Parathyroid adenoma (tissue), 2 donors: ENCODE results near the gene SUCLG2.

ENCODE experiments used
- H2AFZ ChIP-seq: fragments of 300-600 bp; sonication (generic); one replicate; pipeline ENCODE4 v1.7.0; 2017; ENCODE audit warnings: antibody characterized with exemption, mild to moderate bottlenecking
- H3K27ac ChIP-seq: fragments of 300-600 bp; sonication (generic); one replicate; pipeline ENCODE4 v1.7.0; 2017
- H3K27me3 ChIP-seq: fragments of 300-600 bp; sonication (generic); one replicate; pipeline ENCODE4 v1.7.0; 2017; ENCODE audit warnings: low read length; ENCODE audit not compliant: control insufficient read depth, insufficient read depth
- H3K36me3 ChIP-seq: fragments of 300-600 bp; sonication (generic); one replicate; pipeline ENCODE4 v1.7.0; 2017; ENCODE audit warnings: low read length; ENCODE audit not compliant: control insufficient read depth, insufficient read depth
- H3K4me1 ChIP-seq: fragments of 300-600 bp; sonication (generic); one replicate; pipeline ENCODE4 v1.7.0; 2017; ENCODE audit warnings: control low read depth
- H3K4me2 ChIP-seq: fragments of 300-600 bp; sonication (generic); one replicate; pipeline ENCODE4 v1.7.0; 2017; ENCODE audit warnings: low read length
- H3K4me3 ChIP-seq: fragments of 300-600 bp; sonication (generic); one replicate; pipeline ENCODE4 v1.7.0; 2017; ENCODE audit warnings: low read depth, low read length
- H3K79me2 ChIP-seq: fragments of 300-600 bp; sonication (generic); one replicate; pipeline ENCODE4 v1.7.0; 2017; ENCODE audit warnings: control low read depth
- H3K9ac ChIP-seq: fragments of 300-600 bp; sonication (generic); one replicate; pipeline ENCODE4 v1.7.0; 2017; ENCODE audit warnings: mild to moderate bottlenecking
- H3K9me3 ChIP-seq: fragments of 300-600 bp; sonication (generic); one replicate; pipeline ENCODE4 v1.7.0; 2017; ENCODE audit warnings: low read length; ENCODE audit not compliant: control insufficient read depth
- TF ChIP-seq, protein P1 (sequence below): fragments of 300-600 bp; sonication (generic); IDR thresholded peaks from one replicate; pipeline ENCODE4 v1.7.0; 2017; ENCODE audit warnings: antibody characterized with exemption, mild to moderate bottlenecking
- donor health status: primary hyperparathyroidism.

Gene SUCLG2

DNA sequence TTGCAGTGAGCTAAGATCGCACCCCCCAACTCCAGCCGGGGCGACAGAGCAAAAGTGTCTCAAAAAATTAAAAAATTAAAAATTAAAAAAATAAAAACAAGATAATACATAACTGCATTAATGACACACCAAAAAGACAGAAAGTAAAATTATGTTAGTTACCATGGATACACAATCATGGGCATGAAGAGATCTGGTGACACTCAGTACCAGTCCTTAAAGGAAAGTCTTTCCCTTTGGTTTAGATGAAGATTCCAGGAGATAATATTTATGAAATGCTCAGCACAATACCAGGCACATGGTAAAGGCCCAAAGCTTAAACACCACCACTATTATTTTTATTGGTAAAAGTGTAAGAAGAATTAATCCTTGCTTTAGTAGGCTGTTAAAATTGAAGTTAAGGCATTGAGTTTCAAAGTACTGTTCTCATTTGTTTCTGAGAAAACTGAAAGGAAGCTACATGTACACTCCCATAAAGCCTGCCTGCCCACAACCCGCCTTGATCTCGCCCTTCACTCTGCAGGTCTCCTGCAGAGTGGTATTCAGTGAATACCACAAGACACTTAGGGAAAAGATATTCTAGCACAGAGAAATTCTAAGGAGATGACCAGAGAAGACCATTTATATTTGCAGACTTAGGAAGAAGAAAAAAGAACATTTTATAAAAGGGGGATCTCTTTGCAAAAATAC, 52.3 kb downstream of the SUCLG2 start:
- Histone ChIP-seq H3K4me2 (no peak overlapping the region), H3K9ac (no peak overlapping the region), H2AFZ (no peak overlapping the region), H3K36me3 (no peaks in the 10 kb centered on the region), H3K4me1 (no peaks in the 10 kb centered on the region), H3K4me3 (no peak overlapping the region), H3K27me3 (no peaks in the 10 kb centered on the region), H3K9me3 (no peaks in the 10 kb centered on the region), H3K27ac (no peak overlapping the region), H3K79me2 (peaks cover 6% of the 10 kb centered on the region)
- TF ChIP-seq, protein P1, sequence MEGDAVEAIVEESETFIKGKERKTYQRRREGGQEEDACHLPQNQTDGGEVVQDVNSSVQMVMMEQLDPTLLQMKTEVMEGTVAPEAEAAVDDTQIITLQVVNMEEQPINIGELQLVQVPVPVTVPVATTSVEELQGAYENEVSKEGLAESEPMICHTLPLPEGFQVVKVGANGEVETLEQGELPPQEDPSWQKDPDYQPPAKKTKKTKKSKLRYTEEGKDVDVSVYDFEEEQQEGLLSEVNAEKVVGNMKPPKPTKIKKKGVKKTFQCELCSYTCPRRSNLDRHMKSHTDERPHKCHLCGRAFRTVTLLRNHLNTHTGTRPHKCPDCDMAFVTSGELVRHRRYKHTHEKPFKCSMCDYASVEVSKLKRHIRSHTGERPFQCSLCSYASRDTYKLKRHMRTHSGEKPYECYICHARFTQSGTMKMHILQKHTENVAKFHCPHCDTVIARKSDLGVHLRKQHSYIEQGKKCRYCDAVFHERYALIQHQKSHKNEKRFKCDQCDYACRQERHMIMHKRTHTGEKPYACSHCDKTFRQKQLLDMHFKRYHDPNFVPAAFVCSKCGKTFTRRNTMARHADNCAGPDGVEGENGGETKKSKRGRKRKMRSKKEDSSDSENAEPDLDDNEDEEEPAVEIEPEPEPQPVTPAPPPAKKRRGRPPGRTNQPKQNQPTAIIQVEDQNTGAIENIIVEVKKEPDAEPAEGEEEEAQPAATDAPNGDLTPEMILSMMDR = no peak

DNA sequence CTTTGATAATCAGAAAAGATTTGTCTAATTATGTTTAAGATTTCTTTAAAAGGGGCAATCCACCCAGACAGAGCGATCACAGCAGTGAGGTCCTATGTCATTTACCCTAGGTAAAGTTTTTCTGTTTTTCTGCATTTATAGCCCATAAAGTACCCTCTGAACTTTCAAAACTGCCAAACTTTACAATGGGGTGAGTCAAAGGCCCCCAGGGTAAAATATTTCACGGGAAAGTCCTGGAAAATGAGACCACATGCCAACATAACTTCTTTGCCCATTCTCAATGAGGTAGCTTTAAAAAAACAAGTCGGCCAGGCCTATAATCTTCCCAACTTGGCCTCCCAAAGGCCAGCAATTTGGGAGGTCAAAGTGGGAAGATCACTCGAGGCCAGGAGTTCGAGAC, 53.0 kb downstream of the SUCLG2 start:
- no peaks in the 10 kb centered on the region for H3K9me3 ChIP-seq
- no peaks in the 10 kb centered on the region for H3K36me3 ChIP-seq
- H3K79me2 ChIP-seq = peaks cover 6% of the 10 kb centered on the region
- H3K27ac ChIP-seq = no peak overlapping the region
- H3K9ac ChIP-seq = no peak overlapping the region
- no peaks in the 10 kb centered on the region for H3K4me1 ChIP-seq
- no peak overlapping the region for H3K4me2 ChIP-seq
- TF ChIP-seq, protein P1 = no peak
- no peak overlapping the region for H2AFZ ChIP-seq
- H3K4me3 ChIP-seq = no peak overlapping the region
- no peaks in the 10 kb centered on the region for H3K27me3 ChIP-seq

DNA sequence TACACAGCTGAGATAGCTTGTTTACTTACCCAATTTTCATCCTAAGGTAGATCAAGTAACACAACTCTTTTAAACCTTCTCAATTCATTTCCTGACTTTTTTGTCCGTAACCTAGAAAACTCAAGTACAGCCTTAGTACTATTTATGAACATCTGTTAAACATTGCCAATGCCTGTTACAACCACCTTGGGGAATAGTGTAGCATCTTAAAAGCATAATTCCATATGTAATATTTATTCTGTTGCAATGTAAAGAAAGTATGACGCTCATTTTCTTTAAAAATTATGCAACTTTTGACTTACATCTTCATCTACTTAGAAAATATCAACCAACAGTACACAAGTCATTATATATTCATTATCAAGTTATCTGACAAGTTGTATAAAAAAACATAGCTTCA, 54.6 kb downstream of the SUCLG2 start:
- Histone ChIP-seq H3K27me3 (no peaks in the 10 kb centered on the region), H3K4me1 (no peaks in the 10 kb centered on the region), H3K36me3 (no peaks in the 10 kb centered on the region)

DNA sequence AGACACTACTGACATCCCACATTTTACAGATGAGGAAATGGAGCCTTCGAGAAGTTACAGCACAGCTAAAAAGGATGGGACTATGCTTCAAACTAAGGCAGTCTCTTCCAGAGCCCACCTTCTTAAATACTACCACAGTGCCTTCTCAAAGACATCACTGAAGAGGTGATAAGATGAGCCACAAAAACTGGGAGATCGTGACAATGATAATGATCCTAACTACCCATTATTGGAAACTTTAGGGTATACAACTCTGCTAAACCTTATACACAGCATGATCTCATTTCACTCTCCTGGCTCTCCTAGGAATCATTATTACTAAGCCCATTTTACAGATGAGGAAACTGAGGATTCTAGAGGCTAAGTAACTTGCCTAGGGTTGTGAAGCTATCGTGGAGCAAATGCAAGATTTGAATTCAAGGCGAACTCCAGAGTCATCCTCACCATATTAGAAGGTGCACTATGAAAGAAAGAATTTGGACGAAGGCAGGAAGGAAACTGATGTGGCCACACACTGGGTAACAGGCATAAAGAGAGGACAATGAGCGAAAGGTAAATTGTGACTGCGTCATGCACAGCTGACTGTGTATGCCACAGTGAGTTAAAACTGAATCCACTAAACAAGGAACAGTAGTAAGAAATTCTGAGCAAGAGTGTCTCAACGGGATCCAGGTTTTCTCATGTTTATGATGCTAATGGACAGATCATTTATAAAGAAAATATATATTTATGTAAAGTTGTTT, 55.4 kb downstream of the SUCLG2 start:
- Histone ChIP-seq H3K4me2 (no peak overlapping the region), H3K4me1 (no peaks in the 10 kb centered on the region), H3K9ac (no peak overlapping the region), H3K9me3 (no peaks in the 10 kb centered on the region), H3K79me2 (peaks cover 9% of the 10 kb centered on the region), H3K36me3 (no peaks in the 10 kb centered on the region), H2AFZ (no peak overlapping the region), H3K27me3 (no peaks in the 10 kb centered on the region), H3K27ac (no peak overlapping the region), H3K4me3 (no peak overlapping the region)
- TF ChIP-seq, protein P1 = no peak

More for the DNA sequence above, 54.6 kb downstream of the SUCLG2 start:
- H3K4me2 ChIP-seq = no peak overlapping the region
- no peak overlapping the region for H3K9ac ChIP-seq
- H3K27ac ChIP-seq = no peak overlapping the region
- H3K79me2 ChIP-seq = peaks cover 6% of the 10 kb centered on the region
- no peak overlapping the region for H2AFZ ChIP-seq
- H3K4me3 ChIP-seq = no peak overlapping the region
- H3K9me3 ChIP-seq = no peaks in the 10 kb centered on the region
- TF ChIP-seq, protein P1 = no peak
